Measurements from ENCODE around the gene SYT12. TPM values are rescaled to one million over a fixed set of nuclear protein-coding genes. Genes with fewer than 3 reads are reported as not detected.

The SYT12 gene
- total RNA-seq, 1 experiment from 2014 or later: 4.8 TPM

- Histone ChIP-seq H3K9me2 (replicated peaks; ENCODE audit: low read length) (no peaks in the 10 kb centered on the region), H3K36me3 (ENCODE audit: low read depth, low read length) (no peaks in the 10 kb centered on the region), H4K20me1 (ENCODE audit: low read length) (no peaks in the 10 kb centered on the region), H3K4me1 (ENCODE audit: insufficient read depth, low read length) (peaks cover 19% of the 10 kb centered on the region), H3K4me2 (ENCODE audit: low read length) (peak overlapping the region; percentile 32; the same call in 1 of the 2 replicates), H3K27ac (ENCODE audit: low read length) (no peak overlapping the region), H2AFZ (ENCODE audit: low read length) (peak overlapping the region; percentile 64; the same call in 1 of the 2 replicates), H3F3A (ENCODE audit: low read length, unreplicated experiment) (no peaks in the 10 kb centered on the region), H3K4me3 (ENCODE audit: low read length) (no peak overlapping the region), H3K9me3 (ENCODE audit: low read length) (no peaks in the 10 kb centered on the region), H3K79me2 (ENCODE audit: low read length) (no peaks in the 10 kb centered on the region), H3K9ac (ENCODE audit: low read length) (no peak overlapping the region), H3K27me3 (ENCODE audit: low read length) (no peaks in the 10 kb centered on the region)
- BruUV-seq (replicated peaks): no TSS peak
- DNase-seq (no peak), ATAC-seq (no peak)
- ChIA-PET POLR2A (ENCODE audit: unreplicated experiment) (interaction anchor here (0.6 kb wide), 1 partner anchor 29 kb away, joined by 5 read pairs; no protein-coding TSS in a partner anchor), CTCF (interaction anchor here (0.6 to 0.9 kb wide), 3 partner anchors 85 to 235 kb away, joined by 3 to 4 read pairs (median 3); no protein-coding TSS in a partner anchor)
- intact Hi-C loops (cut with micrococcal nuclease): loop anchor here (5.0 kb wide), 1 partner anchor 235 kb away; no protein-coding TSS in a partner anchor
- TF ChIP-seq CTCF (conservative IDR thresholded peaks at IDR 0.05; ENCODE audit: low read depth, low read length) (no peak), EZH2phosphoT487 (IDR thresholded peaks at IDR 0.05; ENCODE audit: borderline replicate concordance, low read length) (no peak), EZH2 (IDR thresholded peaks at IDR 0.05; ENCODE audit: low read length, unreplicated experiment) (no peak)
Measured at GRCh38 chr11:67082071-67082791, 59.3 kb downstream of the SYT12 start.

- H3K9me3 ChIP-seq (ENCODE audit: low read length): no peaks in the 10 kb centered on the region
- peak; percentile 29 for DNase-seq
- TF ChIP-seq EZH2phosphoT487 (IDR thresholded peaks at IDR 0.05; ENCODE audit: borderline replicate concordance, low read length) (no peak), EZH2 (IDR thresholded peaks at IDR 0.05; ENCODE audit: low read length, unreplicated experiment) (no peak), CTCF (conservative IDR thresholded peaks at IDR 0.05; ENCODE audit: low read depth, low read length) (no peak)
Measured at GRCh38 chr11:67083786-67084366, 60.9 kb downstream of the SYT12 start.

More at GRCh38 chr11:67083786-67084366, 60.9 kb downstream of the SYT12 start:
- Histone ChIP-seq H2AFZ (ENCODE audit: low read length) (no peak overlapping the region), H3F3A (ENCODE audit: low read length, unreplicated experiment) (no peaks in the 10 kb centered on the region), H3K4me1 (ENCODE audit: insufficient read depth, low read length) (peaks cover 9% of the 10 kb centered on the region; the same call in 1 of the 2 replicates), H3K79me2 (ENCODE audit: low read length) (no peaks in the 10 kb centered on the region), H3K4me3 (ENCODE audit: low read length) (no peak overlapping the region), H3K27me3 (ENCODE audit: low read length) (no peaks in the 10 kb centered on the region), H3K27ac (ENCODE audit: low read length) (no peak overlapping the region), H3K9ac (ENCODE audit: low read length) (no peak overlapping the region), H4K20me1 (ENCODE audit: low read length) (no peaks in the 10 kb centered on the region), H3K9me2 (replicated peaks; ENCODE audit: low read length) (no peaks in the 10 kb centered on the region), H3K36me3 (ENCODE audit: low read depth, low read length) (no peaks in the 10 kb centered on the region), H3K4me2 (ENCODE audit: low read length) (no peak overlapping the region)
- ChIA-PET CTCF (interaction anchor here (0.7 kb wide), 1 partner anchor 15 kb away, joined by 6 read pairs; no protein-coding TSS in a partner anchor), POLR2A (ENCODE audit: unreplicated experiment) (interaction anchor here (0.6 kb wide), 1 partner anchor 1091 kb away, joined by 17 read pairs; no protein-coding TSS in a partner anchor)
- no peak for ATAC-seq
- intact Hi-C loops (cut with micrococcal nuclease): loop anchor here (5.0 kb wide), 1 partner anchor 233 kb away; no protein-coding TSS in a partner anchor
- no TSS peak for BruUV-seq (replicated peaks)

Measured in PC-3 (cell line).